HepG2 (cell line): ENCODE results near the gene DACT2. TPM values are rescaled to one million over a fixed set of nuclear protein-coding genes. Genes with fewer than 3 reads are reported as not detected.

Experiments used
- ATAC-seq: fragments of 200-7000 bp; cut with Tn5 transposase; 3 replicates; pipeline ENCODE4 v1.9.1; 2020; ENCODE audit warnings: mild to moderate bottlenecking, moderate library complexity
- BruUV-seq: library from RNA; stranded (reverse); fragments of 400-500 nt; replicated peaks from 2 replicates; lab custom pipeline; 2021; lab: Mats Ljungman, UMichigan
- CTCF ChIA-PET: fragments of 300-600 bp; formaldehyde crosslinking; extraction: SDS; loops from one replicate; lab custom pipeline; 2021; ENCODE audit warnings: low total read pairs, inconsistent platforms, low intra/inter-chr PET ratio; lab: Yijun Ruan, JAX
- POLR2A ChIA-PET: fragments of 350-600 bp; sonication (Branson Sonifier 250); formaldehyde crosslinking; loops from one replicate; lab custom pipeline; 2020; ENCODE audit warnings: antibody characterized with exemption, inconsistent platforms; lab: Yijun Ruan, JAX
- DNase-seq: peaks from one replicate; pipeline ENCODE4 v3.0.0-alpha.2; 2015; ENCODE audit warnings: low spot score
- FAIRE-seq: peaks from 3 replicates; lab custom pipeline; 2011; peaks lifted over from hg19 to GRCh38; lab: Jason Lieb, UNC
- H2AFZ ChIP-seq: one replicate; pipeline ENCODE4 v1.6.1; 2011; ENCODE audit warnings: low read length, inconsistent platforms
- H3K27ac ChIP-seq: fragments of 300-600 bp; 3 replicates; pipeline ENCODE4 v1.8.0; 2011; ENCODE audit warnings: mixed run types, mild to moderate bottlenecking, mixed read lengths, low read length, inconsistent platforms; ENCODE audit not compliant: insufficient read depth; ENCODE audit errors: extremely low read length
- H3K27me3 ChIP-seq, 2 experiments: fragments of 200-600 bp in 1 of 2; 2 replicates in 1 of 2; 3 replicates in 1 of 2; pipeline versions ENCODE4 v1.6.0 to v1.8.0; 2011; ENCODE audit warnings: low read length in 2 of 2, mild to moderate bottlenecking in 2 of 2, moderate library complexity in 2 of 2, inconsistent platforms in 1 of 2; ENCODE audit not compliant: insufficient read depth in 2 of 2, control insufficient read depth in 1 of 2
- H3K36me3 ChIP-seq, 2 experiments: fragments of 200-600 bp in 1 of 2; replicated peaks in 1 of 2; 2 replicates in 1 of 2; 3 replicates in 1 of 2; pipeline versions ENCODE4 v1.5.1 to v1.8.0; 2011; ENCODE audit warnings: low read length in 2 of 2, inconsistent platforms in 1 of 2; ENCODE audit not compliant: insufficient read depth in 2 of 2, control insufficient read depth in 1 of 2
- H3K4me1 ChIP-seq: 2 replicates; pipeline ENCODE4 v1.5.1; 2012; ENCODE audit warnings: low read length, inconsistent platforms; ENCODE audit not compliant: insufficient read depth
- H3K4me2 ChIP-seq: 2 replicates; pipeline ENCODE4 v1.6.0; 2011; ENCODE audit warnings: low read depth, low read length, inconsistent platforms
- H3K4me3 ChIP-seq, 3 experiments: fragments of 200-600 bp in 1 of 3; sonication (generic), shearing (Covaris generic) in 1 of 3; replicated peaks in 1 of 3; 2 replicates each; pipeline ENCODE4 v1.5.1; 2011 to 2016; ENCODE audit warnings: low read length in 3 of 3, inconsistent platforms in 2 of 3, low read depth in 2 of 3, mild to moderate bottlenecking in 2 of 3, control low read depth in 1 of 3, mixed read lengths in 1 of 3; ENCODE audit not compliant: insufficient read depth in 1 of 3
- H3K79me2 ChIP-seq: one replicate; pipeline ENCODE4 v1.6.1; 2011; ENCODE audit warnings: low read length, inconsistent platforms; ENCODE audit not compliant: insufficient read depth
- H3K9ac ChIP-seq: 2 replicates; pipeline ENCODE4 v1.6.0; 2011; ENCODE audit warnings: mild to moderate bottlenecking, low read depth, low read length, inconsistent platforms; ENCODE audit not compliant: insufficient read depth
- H3K9me3 ChIP-seq: 2 replicates; pipeline ENCODE4 v1.5.1; 2012; ENCODE audit warnings: mild to moderate bottlenecking, low read length
- H4K20me1 ChIP-seq: 2 replicates; pipeline ENCODE4 v1.6.0; 2011; ENCODE audit warnings: inconsistent platforms, mild to moderate bottlenecking, low read length, moderate library complexity; ENCODE audit not compliant: insufficient read depth
- KLF13 ChIP-seq: sonication (generic); formaldehyde crosslinking; IDR thresholded peaks from 2 replicates; pipeline ENCODE4 v1.4.0; 2020; ENCODE audit warnings: mild to moderate bottlenecking, missing genetic modification reagents
- MAFG ChIP-seq: sonication (generic); formaldehyde crosslinking; IDR thresholded peaks from 2 replicates; pipeline ENCODE4 v1.5.1; 2020; ENCODE audit warnings: mild to moderate bottlenecking, missing genetic modification reagents
- WGBS: methylation state at CpG from one replicate; pipeline ENCODE4 v1.1.6; 2017; ENCODE audit warnings: low lambda C conversion rate; 5-methylcytosine and 5-hydroxymethylcytosine counted together
- in situ Hi-C: cut with HindIII; loops from 2 replicates; pipeline ENCODE4 v1.10.0; 2017; ENCODE audit warnings: low pct_unique_long_range_greater_than_20kb; ENCODE audit not compliant: extremely low pct_ligation_motif_present
- intact Hi-C: fragments of 100-400 bp; cut with micrococcal nuclease; formaldehyde crosslinking; loops from one replicate; pipeline ENCODE4 v1.10.0; 2022; ENCODE audit not compliant: unreplicated experiment
- polyA plus RNA-seq, 8 experiments: library from polyadenylated mRNA; depleted of rRNA in 3 of 8; stranded (reverse) in 7 of 8; unstranded in 1 of 8; fragments of >200 nt; fragmentation: Illumina TruSeq in 4 of 8; extraction: Trizol in 4 of 8; gene quantifications; 2 replicates each; pipeline versions ENCODE4 v1.2.1 to v1.2.3, GENCODE V29; 2011 to 2016; ENCODE audit warnings: low read depth in 4 of 8, missing spikeins in 1 of 8, mixed read lengths in 1 of 8; ENCODE audit not compliant: insufficient read depth in 1 of 8
- total RNA-seq, 5 experiments: library from RNA; depleted of rRNA; stranded (reverse); fragments of >200 nt; fragmentation: Illumina TruSeq; extraction: Trizol; gene quantifications; 2 replicates each; pipeline ENCODE4 v1.2.3, GENCODE V29; 2016; ENCODE audit warnings: low read depth in 1 of 5
- TF ChIP-seq, protein P1 (sequence below): IDR thresholded peaks from 2 replicates; pipeline ENCODE4 v1.6.1; 2016; ENCODE audit warnings: low read depth, missing genetic modification reagents, missing compliant biosample characterization
- TF ChIP-seq, protein P2 (sequence below): sonication (generic); formaldehyde crosslinking; IDR thresholded peaks from 2 replicates; pipeline ENCODE4 v1.4.0; 2020; ENCODE audit warnings: mild to moderate bottlenecking, low read depth, missing genetic modification reagents
- TF ChIP-seq, protein P3 (sequence below): sonication (generic); formaldehyde crosslinking; IDR thresholded peaks from 2 replicates; pipeline ENCODE4 v1.4.0; 2020; ENCODE audit warnings: missing genetic modification reagents

Gene DACT2
- total and polyA plus RNA-seq, 2 of the 13 experiments (the other 11 are each of a cell fraction or from before 2014, with no cell fraction given), result 0.15 TPM; not detected in 1

DNA sequence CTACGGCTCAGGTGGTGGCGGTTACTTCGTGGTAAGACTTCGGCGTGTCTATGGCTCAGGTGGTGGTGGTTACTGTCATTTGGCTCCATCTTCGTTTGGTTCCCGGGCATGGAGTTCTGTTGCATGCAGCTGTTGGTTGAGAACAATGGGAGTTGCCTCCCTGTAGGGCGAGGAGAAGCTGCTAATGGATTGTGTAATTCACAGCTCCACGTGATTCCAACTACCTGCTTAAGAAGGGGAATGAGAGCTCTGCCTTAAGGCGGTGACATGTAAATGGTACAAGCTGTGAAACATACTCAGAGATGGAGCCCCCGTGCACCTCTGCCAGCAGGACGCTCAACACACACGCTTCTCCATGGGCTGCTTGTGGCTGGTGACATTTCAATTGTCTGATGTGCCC lies 12.4 kb upstream of the DACT2 start:
- in situ Hi-C loops, result no loop called here
- Histone ChIP-seq H3K79me2 (no peaks in the 10 kb centered on the region), H3K9ac (no peak overlapping the region), H3K9me3 (no peaks in the 10 kb centered on the region), H2AFZ (no peak overlapping the region), H3K36me3 (no peaks in the 10 kb centered on the region), H3K4me1 (peaks cover 64% of the 10 kb centered on the region), H3K27ac (no peak overlapping the region), H4K20me1 (no peaks in the 10 kb centered on the region)
- WGBS, result 71% methylated on average over 13 of the region's 13 CpGs
- ATAC-seq, result no peak
- BruUV-seq, result no TSS peak
- TF ChIP-seq, protein P1, sequence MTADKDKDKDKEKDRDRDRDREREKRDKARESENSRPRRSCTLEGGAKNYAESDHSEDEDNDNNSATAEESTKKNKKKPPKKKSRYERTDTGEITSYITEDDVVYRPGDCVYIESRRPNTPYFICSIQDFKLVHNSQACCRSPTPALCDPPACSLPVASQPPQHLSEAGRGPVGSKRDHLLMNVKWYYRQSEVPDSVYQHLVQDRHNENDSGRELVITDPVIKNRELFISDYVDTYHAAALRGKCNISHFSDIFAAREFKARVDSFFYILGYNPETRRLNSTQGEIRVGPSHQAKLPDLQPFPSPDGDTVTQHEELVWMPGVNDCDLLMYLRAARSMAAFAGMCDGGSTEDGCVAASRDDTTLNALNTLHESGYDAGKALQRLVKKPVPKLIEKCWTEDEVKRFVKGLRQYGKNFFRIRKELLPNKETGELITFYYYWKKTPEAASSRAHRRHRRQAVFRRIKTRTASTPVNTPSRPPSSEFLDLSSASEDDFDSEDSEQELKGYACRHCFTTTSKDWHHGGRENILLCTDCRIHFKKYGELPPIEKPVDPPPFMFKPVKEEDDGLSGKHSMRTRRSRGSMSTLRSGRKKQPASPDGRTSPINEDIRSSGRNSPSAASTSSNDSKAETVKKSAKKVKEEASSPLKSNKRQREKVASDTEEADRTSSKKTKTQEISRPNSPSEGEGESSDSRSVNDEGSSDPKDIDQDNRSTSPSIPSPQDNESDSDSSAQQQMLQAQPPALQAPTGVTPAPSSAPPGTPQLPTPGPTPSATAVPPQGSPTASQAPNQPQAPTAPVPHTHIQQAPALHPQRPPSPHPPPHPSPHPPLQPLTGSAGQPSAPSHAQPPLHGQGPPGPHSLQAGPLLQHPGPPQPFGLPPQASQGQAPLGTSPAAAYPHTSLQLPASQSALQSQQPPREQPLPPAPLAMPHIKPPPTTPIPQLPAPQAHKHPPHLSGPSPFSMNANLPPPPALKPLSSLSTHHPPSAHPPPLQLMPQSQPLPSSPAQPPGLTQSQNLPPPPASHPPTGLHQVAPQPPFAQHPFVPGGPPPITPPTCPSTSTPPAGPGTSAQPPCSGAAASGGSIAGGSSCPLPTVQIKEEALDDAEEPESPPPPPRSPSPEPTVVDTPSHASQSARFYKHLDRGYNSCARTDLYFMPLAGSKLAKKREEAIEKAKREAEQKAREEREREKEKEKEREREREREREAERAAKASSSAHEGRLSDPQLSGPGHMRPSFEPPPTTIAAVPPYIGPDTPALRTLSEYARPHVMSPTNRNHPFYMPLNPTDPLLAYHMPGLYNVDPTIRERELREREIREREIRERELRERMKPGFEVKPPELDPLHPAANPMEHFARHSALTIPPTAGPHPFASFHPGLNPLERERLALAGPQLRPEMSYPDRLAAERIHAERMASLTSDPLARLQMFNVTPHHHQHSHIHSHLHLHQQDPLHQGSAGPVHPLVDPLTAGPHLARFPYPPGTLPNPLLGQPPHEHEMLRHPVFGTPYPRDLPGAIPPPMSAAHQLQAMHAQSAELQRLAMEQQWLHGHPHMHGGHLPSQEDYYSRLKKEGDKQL (CRISPR knock-in tag), result no peak
- TF ChIP-seq, protein P2, sequence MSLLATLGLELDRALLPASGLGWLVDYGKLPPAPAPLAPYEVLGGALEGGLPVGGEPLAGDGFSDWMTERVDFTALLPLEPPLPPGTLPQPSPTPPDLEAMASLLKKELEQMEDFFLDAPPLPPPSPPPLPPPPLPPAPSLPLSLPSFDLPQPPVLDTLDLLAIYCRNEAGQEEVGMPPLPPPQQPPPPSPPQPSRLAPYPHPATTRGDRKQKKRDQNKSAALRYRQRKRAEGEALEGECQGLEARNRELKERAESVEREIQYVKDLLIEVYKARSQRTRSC (CRISPR knock-in tag), result no peak
- TF ChIP-seq MAFG (no peak), KLF13 (CRISPR knock-in tag) (no peak)
- TF ChIP-seq, protein P3, sequence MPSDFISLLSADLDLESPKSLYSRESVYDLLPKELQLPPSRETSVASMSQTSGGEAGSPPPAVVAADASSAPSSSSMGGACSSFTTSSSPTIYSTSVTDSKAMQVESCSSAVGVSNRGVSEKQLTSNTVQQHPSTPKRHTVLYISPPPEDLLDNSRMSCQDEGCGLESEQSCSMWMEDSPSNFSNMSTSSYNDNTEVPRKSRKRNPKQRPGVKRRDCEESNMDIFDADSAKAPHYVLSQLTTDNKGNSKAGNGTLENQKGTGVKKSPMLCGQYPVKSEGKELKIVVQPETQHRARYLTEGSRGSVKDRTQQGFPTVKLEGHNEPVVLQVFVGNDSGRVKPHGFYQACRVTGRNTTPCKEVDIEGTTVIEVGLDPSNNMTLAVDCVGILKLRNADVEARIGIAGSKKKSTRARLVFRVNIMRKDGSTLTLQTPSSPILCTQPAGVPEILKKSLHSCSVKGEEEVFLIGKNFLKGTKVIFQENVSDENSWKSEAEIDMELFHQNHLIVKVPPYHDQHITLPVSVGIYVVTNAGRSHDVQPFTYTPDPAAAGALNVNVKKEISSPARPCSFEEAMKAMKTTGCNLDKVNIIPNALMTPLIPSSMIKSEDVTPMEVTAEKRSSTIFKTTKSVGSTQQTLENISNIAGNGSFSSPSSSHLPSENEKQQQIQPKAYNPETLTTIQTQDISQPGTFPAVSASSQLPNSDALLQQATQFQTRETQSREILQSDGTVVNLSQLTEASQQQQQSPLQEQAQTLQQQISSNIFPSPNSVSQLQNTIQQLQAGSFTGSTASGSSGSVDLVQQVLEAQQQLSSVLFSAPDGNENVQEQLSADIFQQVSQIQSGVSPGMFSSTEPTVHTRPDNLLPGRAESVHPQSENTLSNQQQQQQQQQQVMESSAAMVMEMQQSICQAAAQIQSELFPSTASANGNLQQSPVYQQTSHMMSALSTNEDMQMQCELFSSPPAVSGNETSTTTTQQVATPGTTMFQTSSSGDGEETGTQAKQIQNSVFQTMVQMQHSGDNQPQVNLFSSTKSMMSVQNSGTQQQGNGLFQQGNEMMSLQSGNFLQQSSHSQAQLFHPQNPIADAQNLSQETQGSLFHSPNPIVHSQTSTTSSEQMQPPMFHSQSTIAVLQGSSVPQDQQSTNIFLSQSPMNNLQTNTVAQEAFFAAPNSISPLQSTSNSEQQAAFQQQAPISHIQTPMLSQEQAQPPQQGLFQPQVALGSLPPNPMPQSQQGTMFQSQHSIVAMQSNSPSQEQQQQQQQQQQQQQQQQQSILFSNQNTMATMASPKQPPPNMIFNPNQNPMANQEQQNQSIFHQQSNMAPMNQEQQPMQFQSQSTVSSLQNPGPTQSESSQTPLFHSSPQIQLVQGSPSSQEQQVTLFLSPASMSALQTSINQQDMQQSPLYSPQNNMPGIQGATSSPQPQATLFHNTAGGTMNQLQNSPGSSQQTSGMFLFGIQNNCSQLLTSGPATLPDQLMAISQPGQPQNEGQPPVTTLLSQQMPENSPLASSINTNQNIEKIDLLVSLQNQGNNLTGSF (CRISPR knock-in tag), result no peak
- TF ChIP-seq, all 625 proteins: peak for 0
- FAIRE-seq, result no peak
- no peak overlapping the region for H3K4me2 ChIP-seq
- H3K4me3 ChIP-seq, result no peak overlapping the region
- intact Hi-C loops, result no loop called here
- H3K27me3 ChIP-seq, result no peaks in the 10 kb centered on the region
- CTCF ChIA-PET, result interaction anchor here (1.1 kb wide), 1 partner anchor 24 kb away, joined by 4 read pairs; no protein-coding TSS in a partner anchor
- no peak for DNase-seq
- POLR2A ChIA-PET, result no interaction called here
